Measurements from ENCODE around the gene ARHGAP24. TPM values are rescaled to one million over a fixed set of nuclear protein-coding genes. Genes with fewer than 3 reads are reported as not detected.

The ARHGAP24 gene
- polyA plus RNA-seq, 1 of the 3 experiments (the other 2 are of a cell fraction), result 1.4 TPM

- Histone ChIP-seq H3K27ac (ENCODE audit: low read depth in 2 of 2, low read length in 1 of 2) (no peak overlapping the region), H3K9me2 (no peaks in the 10 kb centered on the region), H3K79me2 (ENCODE audit: insufficient read depth) (no peaks in the 10 kb centered on the region; the same call in 1 of the 2 replicates), H3K9ac (no peak overlapping the region), H3K9me3 (no peaks in the 10 kb centered on the region), H2AFZ (ENCODE audit: low read depth) (no peak overlapping the region), H3F3A (replicated peaks; ENCODE audit: insufficient read depth) (no peaks in the 10 kb centered on the region), H3K4me3 (ENCODE audit: low read depth in 2 of 2, low read length in 1 of 2) (no peak overlapping the region), H3K4me1 (ENCODE audit: control insufficient read depth in 1 of 2, insufficient read depth in 2 of 2, low read depth in 1 of 2, low read length in 1 of 2) (no peaks in the 10 kb centered on the region), H3K36me3 (replicated peaks in 1 of 2; ENCODE audit: control insufficient read depth in 1 of 2, insufficient read depth in 2 of 2, low read length in 1 of 2) (no peaks in the 10 kb centered on the region), H4K20me1 (ENCODE audit: insufficient read depth) (no peaks in the 10 kb centered on the region), H3K4me2 (no peak overlapping the region), H3K27me3 (ENCODE audit: insufficient read depth) (no peaks in the 10 kb centered on the region)
- TF ChIP-seq SIN3A (IDR thresholded peaks at IDR 0.05; ENCODE audit: borderline replicate concordance, low read depth, low read length), result no peak
- no peak for TF ChIP-seq GATA2 (CRISPR knock-in tag; IDR thresholded peaks at IDR 0.05)
- TF ChIP-seq RFX5 (IDR thresholded peaks at IDR 0.05; ENCODE audit: low read length), result no peak
- TF ChIP-seq JUND (IDR thresholded peaks at IDR 0.05), result no peak
- TF ChIP-seq RXRA (IDR thresholded peaks at IDR 0.05; ENCODE audit: borderline replicate concordance, low read depth), result no peak
- no peak for TF ChIP-seq USF2 (IDR thresholded peaks at IDR 0.05; ENCODE audit: borderline replicate concordance, low read depth, low read length)
- TF ChIP-seq FOSL2 (IDR thresholded peaks at IDR 0.05; ENCODE audit: borderline replicate concordance, low read depth), result no peak
- WGBS (ENCODE audit: low lambda C conversion rate), result 79% methylated on average over 4 of the region's 10 CpGs
- CTCF ChIA-PET, result interaction anchor here (1.0 to 1.7 kb wide), 4 partner anchors 11 to 59 kb away, joined by 3 to 4 read pairs (median 3); no protein-coding TSS in a partner anchor
- POLR2A ChIA-PET, result no interaction called here
- DNase-seq, result no peak
These were observed 434.9 kb downstream of the ARHGAP24 start for GRCh38 chr4:85909851-85910250.

GRCh38 chr4:85910985-85911384 is 436.0 kb downstream of the ARHGAP24 start:
- Histone ChIP-seq H3K27me3 (ENCODE audit: insufficient read depth) (no peaks in the 10 kb centered on the region), H3K4me3 (ENCODE audit: low read depth in 2 of 2, low read length in 1 of 2) (no peak overlapping the region), H3K9me3 (no peaks in the 10 kb centered on the region), H3K9ac (no peak overlapping the region), H3K36me3 (replicated peaks in 1 of 2; ENCODE audit: control insufficient read depth in 1 of 2, insufficient read depth in 2 of 2, low read length in 1 of 2) (no peaks in the 10 kb centered on the region), H3K27ac (ENCODE audit: low read depth in 2 of 2, low read length in 1 of 2) (no peak overlapping the region), H3K79me2 (ENCODE audit: insufficient read depth) (no peaks in the 10 kb centered on the region; the same call in 1 of the 2 replicates), H3K4me2 (no peak overlapping the region), H3K9me2 (no peaks in the 10 kb centered on the region), H3F3A (replicated peaks; ENCODE audit: insufficient read depth) (no peaks in the 10 kb centered on the region), H3K4me1 (ENCODE audit: control insufficient read depth in 1 of 2, insufficient read depth in 2 of 2, low read depth in 1 of 2, low read length in 1 of 2) (no peaks in the 10 kb centered on the region), H2AFZ (ENCODE audit: low read depth) (no peak overlapping the region), H4K20me1 (ENCODE audit: insufficient read depth) (no peaks in the 10 kb centered on the region)
- WGBS (ENCODE audit: low lambda C conversion rate), result 48% methylated on average over 5 of the region's 7 CpGs
- CTCF ChIA-PET, result interaction anchor here (0.8 to 1.5 kb wide), 3 partner anchors 13 to 114 kb away, joined by 3 read pairs; no protein-coding TSS in a partner anchor
- POLR2A ChIA-PET, result no interaction called here
- TF ChIP-seq EP300 (IDR thresholded peaks at IDR 0.05; ENCODE audit: borderline replicate concordance in 1 of 2, low read depth in 1 of 2, low read length in 1 of 2), result no peak
- TF ChIP-seq TAF1 (IDR thresholded peaks at IDR 0.05; ENCODE audit: borderline replicate concordance, low read depth, low read length), result no peak
- TF ChIP-seq TEAD4 (IDR thresholded peaks at IDR 0.05; ENCODE audit: borderline replicate concordance, insufficient read depth), result no peak
- TF ChIP-seq RCOR1 (IDR thresholded peaks at IDR 0.05; ENCODE audit: low read length), result no peak
- TF ChIP-seq FOXM1 (IDR thresholded peaks at IDR 0.05; ENCODE audit: low read depth), result no peak
- no peak for TF ChIP-seq USF1 (IDR thresholded peaks at IDR 0.05; ENCODE audit: borderline replicate concordance, low read depth)
- no peak for TF ChIP-seq GATA2 (CRISPR knock-in tag; IDR thresholded peaks at IDR 0.05)
- TF ChIP-seq GABPA (IDR thresholded peaks at IDR 0.05; ENCODE audit: low read depth), result no peak
- TF ChIP-seq SMC3 (IDR thresholded peaks at IDR 0.05; ENCODE audit: low read depth, low read length), result no peak
- no peak for TF ChIP-seq USF2 (IDR thresholded peaks at IDR 0.05; ENCODE audit: borderline replicate concordance, low read depth, low read length)
- TF ChIP-seq SIN3A (IDR thresholded peaks at IDR 0.05; ENCODE audit: borderline replicate concordance, low read depth, low read length), result no peak
- TF ChIP-seq RFX5 (IDR thresholded peaks at IDR 0.05; ENCODE audit: low read length), result no peak
- no peak for DNase-seq

Data from SK-N-SH (cell line).